ENCODE results near the gene CRELD2.

Gene CRELD2

GRCh38 chr22:49887702-49888101, 30.7 kb upstream of the CRELD2 start:
- no peak for DNase-seq (ENCODE audit: low spot score)

GRCh38 chr22:49889071-49889470, 29.4 kb upstream of the CRELD2 start:
- no peak for DNase-seq (ENCODE audit: low spot score)

GRCh38 chr22:49892226-49892899, 26.1 kb upstream of the CRELD2 start:
- DNase-seq (ENCODE audit: low spot score): no peak

GRCh38 chr22:49893025-49893424, 25.4 kb upstream of the CRELD2 start:
- DNase-seq (ENCODE audit: low spot score): no peak

GRCh38 chr22:49894322-49895054, 23.9 kb upstream of the CRELD2 start:
- no peak for DNase-seq (ENCODE audit: low spot score)

GRCh38 chr22:49896201-49896600, 22.2 kb upstream of the CRELD2 start:
- no peak for DNase-seq (ENCODE audit: low spot score)

GRCh38 chr22:49897015-49897684, 21.3 kb upstream of the CRELD2 start:
- no peak for DNase-seq (ENCODE audit: low spot score)

- no peak for DNase-seq (ENCODE audit: low spot score)
Measured at GRCh38 chr22:49899530-49899929, 18.9 kb upstream of the CRELD2 start.

GRCh38 chr22:49900441-49901230, 17.8 kb upstream of the CRELD2 start:
- no peak for DNase-seq (ENCODE audit: low spot score)

GRCh38 chr22:49901457-49901856, 17.0 kb upstream of the CRELD2 start:
- DNase-seq (ENCODE audit: low spot score): no peak

GRCh38 chr22:49903322-49904039, 15.0 kb upstream of the CRELD2 start:
- no peak for DNase-seq (ENCODE audit: low spot score)

GRCh38 chr22:49904040-49904369, 14.4 kb upstream of the CRELD2 start:
- DNase-seq (ENCODE audit: low spot score): no peak

- DNase-seq (ENCODE audit: low spot score): no peak
Measured at GRCh38 chr22:49905465-49905864, 13.0 kb upstream of the CRELD2 start.

- no peak for DNase-seq (ENCODE audit: low spot score)
Measured at GRCh38 chr22:49906071-49906798, 12.2 kb upstream of the CRELD2 start.

GRCh38 chr22:49906799-49907290, 11.6 kb upstream of the CRELD2 start:
- DNase-seq (ENCODE audit: low spot score): no peak

GRCh38 chr22:49907807-49908206, 10.6 kb upstream of the CRELD2 start:
- DNase-seq (ENCODE audit: low spot score): no peak

GRCh38 chr22:49909476-49910205, 8.8 kb upstream of the CRELD2 start:
- no peak for DNase-seq (ENCODE audit: low spot score)

- DNase-seq (ENCODE audit: low spot score): no peak
Measured at GRCh38 chr22:49910229-49911155, 7.9 kb upstream of the CRELD2 start.
